Measurements from ENCODE around the gene CENPP. TPM values are rescaled to one million over a fixed set of nuclear protein-coding genes. Genes with fewer than 3 reads are reported as not detected.

The CENPP gene
- total RNA-seq, 1 donor from 2014 or later: 4.5 TPM

DNA sequence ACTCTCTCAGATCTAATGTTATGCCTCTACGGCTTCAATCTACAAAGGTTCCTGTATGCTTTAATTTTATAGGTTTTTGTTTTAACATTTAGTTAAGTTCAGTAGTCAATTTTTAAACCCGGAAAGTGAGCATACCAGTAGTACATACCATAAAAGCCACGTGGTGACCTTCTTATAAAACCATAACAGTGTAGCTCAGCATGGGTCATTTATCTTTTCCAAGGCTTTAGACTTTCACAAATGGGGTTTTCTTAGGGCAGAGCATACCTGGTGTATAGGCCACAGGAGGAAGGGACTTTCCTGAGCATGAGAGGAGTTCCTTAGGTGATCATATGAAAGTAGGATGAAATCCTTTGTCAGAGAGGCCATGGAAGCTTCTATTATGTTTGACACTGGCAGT, 186.9 kb downstream of the CENPP start:
- Mint-ChIP-seq H3K4me3 (ENCODE audit: unreplicated experiment) (no peak overlapping the region), H3K4me1 (ENCODE audit: unreplicated experiment) (peaks cover 13% of the 10 kb centered on the region), H3K27me3 (ENCODE audit: unreplicated experiment) (no peaks in the 10 kb centered on the region), H3K36me3 (ENCODE audit: low read depth, unreplicated experiment) (no peaks in the 10 kb centered on the region), H3K9me3 (ENCODE audit: unreplicated experiment) (no peaks in the 10 kb centered on the region), H3K27ac (ENCODE audit: unreplicated experiment) (no peak overlapping the region)
- no peak for DNase-seq (ENCODE audit: low spot score)
- TF ChIP-seq, protein P1, sequence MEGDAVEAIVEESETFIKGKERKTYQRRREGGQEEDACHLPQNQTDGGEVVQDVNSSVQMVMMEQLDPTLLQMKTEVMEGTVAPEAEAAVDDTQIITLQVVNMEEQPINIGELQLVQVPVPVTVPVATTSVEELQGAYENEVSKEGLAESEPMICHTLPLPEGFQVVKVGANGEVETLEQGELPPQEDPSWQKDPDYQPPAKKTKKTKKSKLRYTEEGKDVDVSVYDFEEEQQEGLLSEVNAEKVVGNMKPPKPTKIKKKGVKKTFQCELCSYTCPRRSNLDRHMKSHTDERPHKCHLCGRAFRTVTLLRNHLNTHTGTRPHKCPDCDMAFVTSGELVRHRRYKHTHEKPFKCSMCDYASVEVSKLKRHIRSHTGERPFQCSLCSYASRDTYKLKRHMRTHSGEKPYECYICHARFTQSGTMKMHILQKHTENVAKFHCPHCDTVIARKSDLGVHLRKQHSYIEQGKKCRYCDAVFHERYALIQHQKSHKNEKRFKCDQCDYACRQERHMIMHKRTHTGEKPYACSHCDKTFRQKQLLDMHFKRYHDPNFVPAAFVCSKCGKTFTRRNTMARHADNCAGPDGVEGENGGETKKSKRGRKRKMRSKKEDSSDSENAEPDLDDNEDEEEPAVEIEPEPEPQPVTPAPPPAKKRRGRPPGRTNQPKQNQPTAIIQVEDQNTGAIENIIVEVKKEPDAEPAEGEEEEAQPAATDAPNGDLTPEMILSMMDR (IDR thresholded peaks at IDR 0.05; ENCODE audit: unreplicated experiment): no peak

DNA sequence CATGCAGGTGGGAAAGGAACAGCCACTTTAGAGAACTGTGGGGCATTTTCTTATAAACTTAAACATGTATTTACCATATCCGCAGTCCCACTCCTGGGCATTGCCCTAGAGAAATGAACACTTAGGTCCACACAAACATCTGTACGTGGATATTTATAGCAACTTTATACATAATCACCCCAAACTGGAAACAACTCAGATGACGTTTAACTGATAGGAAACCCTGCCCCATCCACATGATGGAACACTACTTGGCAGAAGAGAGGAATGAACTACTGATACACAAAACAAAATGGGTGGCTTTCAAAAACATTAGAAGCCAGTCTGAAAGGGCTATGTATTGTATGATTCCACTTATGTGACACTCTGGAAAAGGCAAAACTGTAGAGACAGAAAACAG, 187.6 kb downstream of the CENPP start:
- Mint-ChIP-seq H3K9me3 (ENCODE audit: unreplicated experiment) (no peaks in the 10 kb centered on the region), H3K27me3 (ENCODE audit: unreplicated experiment) (no peaks in the 10 kb centered on the region), H3K27ac (ENCODE audit: unreplicated experiment) (no peak overlapping the region), H3K4me1 (ENCODE audit: unreplicated experiment) (peaks cover 6% of the 10 kb centered on the region), H3K36me3 (ENCODE audit: low read depth, unreplicated experiment) (no peaks in the 10 kb centered on the region), H3K4me3 (ENCODE audit: unreplicated experiment) (no peak overlapping the region)
- DNase-seq (ENCODE audit: low spot score): no peak
- TF ChIP-seq, protein P1 (IDR thresholded peaks at IDR 0.05; ENCODE audit: unreplicated experiment): no peak

DNA sequence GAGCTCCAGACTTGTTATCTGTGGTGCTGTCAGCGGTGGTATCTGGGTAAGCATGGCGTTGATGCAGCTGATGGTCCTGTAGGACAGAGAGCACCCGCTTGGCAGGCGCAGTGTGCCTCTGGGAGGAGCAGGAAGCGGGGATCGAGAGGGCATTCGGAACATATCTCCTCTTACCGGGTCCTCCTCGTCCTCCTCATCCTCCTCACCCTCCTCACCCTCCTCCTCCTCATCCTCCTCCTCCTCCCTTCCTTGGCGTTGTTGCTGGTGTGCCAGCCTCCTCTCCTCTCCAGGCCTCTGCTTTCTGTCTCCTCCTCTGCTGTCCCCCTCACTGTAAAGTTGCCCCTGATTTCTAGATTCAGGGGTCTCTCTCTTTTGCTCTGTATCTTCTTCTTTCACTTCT, 188.9 kb downstream of the CENPP start:
- peaks cover 4% of the 10 kb centered on the region for H3K4me1 Mint-ChIP-seq (ENCODE audit: unreplicated experiment)
- H3K36me3 Mint-ChIP-seq (ENCODE audit: low read depth, unreplicated experiment): no peaks in the 10 kb centered on the region
- no peak overlapping the region for H3K27ac Mint-ChIP-seq (ENCODE audit: unreplicated experiment)
- peaks cover 3% of the 10 kb centered on the region for H3K27me3 Mint-ChIP-seq (ENCODE audit: unreplicated experiment)
- TF ChIP-seq, protein P1 (IDR thresholded peaks at IDR 0.05; ENCODE audit: unreplicated experiment): no peak
- no peak for DNase-seq (ENCODE audit: low spot score)
- no peaks in the 10 kb centered on the region for H3K9me3 Mint-ChIP-seq (ENCODE audit: unreplicated experiment)
- H3K4me3 Mint-ChIP-seq (ENCODE audit: unreplicated experiment): no peak overlapping the region

DNA sequence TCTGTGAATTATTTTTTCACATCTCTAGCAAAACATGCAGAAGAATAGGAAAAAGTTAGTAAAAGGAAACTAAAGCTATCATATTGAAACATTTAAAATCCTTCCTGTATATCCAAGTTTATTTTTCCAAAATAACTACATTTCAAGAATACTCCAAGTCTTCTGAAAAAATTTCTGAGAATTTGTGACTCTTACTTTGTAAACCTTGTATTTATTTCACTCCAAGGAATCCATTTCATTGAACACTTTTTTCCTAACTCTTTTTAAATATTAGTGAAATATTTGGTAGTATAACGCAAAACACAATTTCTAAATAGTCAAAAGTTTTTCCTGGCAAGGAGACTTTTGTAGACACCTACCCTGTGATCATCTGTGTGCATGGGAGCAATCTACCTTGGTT, 190.8 kb downstream of the CENPP start:
- DNase-seq (ENCODE audit: low spot score): no peak
- peaks cover 2% of the 10 kb centered on the region for H3K4me1 Mint-ChIP-seq (ENCODE audit: unreplicated experiment)
- H3K36me3 Mint-ChIP-seq (ENCODE audit: low read depth, unreplicated experiment): no peaks in the 10 kb centered on the region
- no peak overlapping the region for H3K4me3 Mint-ChIP-seq (ENCODE audit: unreplicated experiment)
- no peak overlapping the region for H3K27ac Mint-ChIP-seq (ENCODE audit: unreplicated experiment)
- no peaks in the 10 kb centered on the region for H3K9me3 Mint-ChIP-seq (ENCODE audit: unreplicated experiment)
- TF ChIP-seq, protein P1 (IDR thresholded peaks at IDR 0.05; ENCODE audit: unreplicated experiment): no peak
- peaks cover 3% of the 10 kb centered on the region for H3K27me3 Mint-ChIP-seq (ENCODE audit: unreplicated experiment)

DNA sequence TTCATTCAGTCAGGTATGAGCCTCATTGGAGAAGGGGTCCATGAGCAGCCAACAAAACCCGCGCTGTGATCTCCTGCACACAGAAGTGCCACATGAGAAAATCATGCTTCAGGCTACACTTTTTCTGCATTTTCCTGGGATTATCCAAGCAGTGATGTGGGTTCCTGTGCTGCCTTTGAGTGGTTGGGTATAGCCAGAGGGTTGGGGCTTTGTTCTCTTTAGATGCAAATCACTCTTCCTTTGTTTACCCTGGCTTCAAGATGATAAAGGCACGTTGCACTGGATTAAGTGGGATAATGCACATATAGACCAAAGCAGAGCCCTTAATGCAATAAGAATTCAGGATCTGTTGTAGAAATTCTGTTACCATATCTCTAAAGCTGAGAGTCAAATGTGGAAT, 191.3 kb downstream of the CENPP start:
- DNase-seq (ENCODE audit: low spot score): no peak
- no peak overlapping the region for H3K27ac Mint-ChIP-seq (ENCODE audit: unreplicated experiment)
- H3K9me3 Mint-ChIP-seq (ENCODE audit: unreplicated experiment): no peaks in the 10 kb centered on the region
- peaks cover 3% of the 10 kb centered on the region for H3K27me3 Mint-ChIP-seq (ENCODE audit: unreplicated experiment)
- TF ChIP-seq, protein P1 (IDR thresholded peaks at IDR 0.05; ENCODE audit: unreplicated experiment): no peak
- no peaks in the 10 kb centered on the region for H3K36me3 Mint-ChIP-seq (ENCODE audit: low read depth, unreplicated experiment)
- H3K4me3 Mint-ChIP-seq (ENCODE audit: unreplicated experiment): no peak overlapping the region
- peaks cover 2% of the 10 kb centered on the region for H3K4me1 Mint-ChIP-seq (ENCODE audit: unreplicated experiment)

All from endothelial cell (in vitro differentiated cells).